ENCODE results near the gene WWOX.

GRCh38 chr16:78271981-78272380, 172.5 kb downstream of the WWOX start:
- TF ChIP-seq CTCF (IDR thresholded peaks at IDR 0.05), result no peak
- TF ChIP-seq POLR2AphosphoS5 (IDR thresholded peaks at IDR 0.05), result no peak
- no peak for TF ChIP-seq POLR2A (IDR thresholded peaks at IDR 0.05)
- TF ChIP-seq EP300 (IDR thresholded peaks at IDR 0.05), result no peak
